UCSD-AML1 (cell line): ENCODE results near the gene PADI6.
A peak's percentile ranks its signal among the peaks of the same experiment; 100 is the strongest.
"Not testable (repeated sequence)": the region's sequence is repeated elsewhere in the genome, so short reads cannot be mapped to it uniquely, and the experiment has no call there.

Experiments used
- DNase-seq: peaks from one replicate; lab custom pipeline; 2025; ENCODE audit not compliant: unreplicated experiment; lab: John Stamatoyannopoulos, UW

PADI6 gene

GRCh38 chr1:17404034-17404684, 32.2 kb downstream of the PADI6 start:
- no peak for DNase-seq

GRCh38 chr1:17404820-17405219, 32.8 kb downstream of the PADI6 start:
- DNase-seq: no peak

GRCh38 chr1:17405898-17406759, 34.1 kb downstream of the PADI6 start:
- DNase-seq: peak; percentile 68

GRCh38 chr1:17406760-17407475, 34.9 kb downstream of the PADI6 start:
- DNase-seq: not testable (repeated sequence)

GRCh38 chr1:17407786-17408514, 36.0 kb downstream of the PADI6 start:
- not testable (repeated sequence) for DNase-seq

GRCh38 chr1:17409391-17409811, 37.4 kb downstream of the PADI6 start:
- DNase-seq: no peak

- no peak for DNase-seq
These were observed 40.3 kb downstream of the PADI6 start for GRCh38 chr1:17412093-17412870.

- DNase-seq: no peak
These were observed 42.0 kb downstream of the PADI6 start for GRCh38 chr1:17414022-17414421.

GRCh38 chr1:17416389-17416788, 44.4 kb downstream of the PADI6 start:
- DNase-seq: no peak

GRCh38 chr1:17419626-17420328, 47.8 kb downstream of the PADI6 start:
- peak; percentile 61 for DNase-seq

- no peak for DNase-seq
These were observed 48.5 kb downstream of the PADI6 start for GRCh38 chr1:17420391-17420918.

- DNase-seq: no peak
These were observed 50.5 kb downstream of the PADI6 start for GRCh38 chr1:17422461-17422860.

- no peak for DNase-seq
These were observed 51.8 kb downstream of the PADI6 start for GRCh38 chr1:17423781-17424245.

GRCh38 chr1:17425806-17426600, 54.0 kb downstream of the PADI6 start:
- no peak for DNase-seq

- no peak for DNase-seq
These were observed 56.0 kb downstream of the PADI6 start for GRCh38 chr1:17427696-17428660.

- DNase-seq: no peak
These were observed 57.2 kb downstream of the PADI6 start for GRCh38 chr1:17429183-17429582.

- no peak for DNase-seq
These were observed 60.4 kb downstream of the PADI6 start for GRCh38 chr1:17432412-17432811.
